PFSK-1 (cell line): ENCODE measurements around the gene DIP2C.

Experiments
- POLR2AphosphoS5 ChIP-seq: IDR thresholded peaks from 2 replicates; pipeline ENCODE4 v1.6.1; 2012; ENCODE audit warnings: low read depth, mild to moderate bottlenecking, control low read depth, low read length, moderate library complexity
- TF ChIP-seq, protein P1 (sequence below), 2 experiments: IDR thresholded peaks; 2 replicates each; pipeline versions ENCODE4 v1.6.1 to v1.8.0; 2011 to 2012; ENCODE audit warnings: low read depth in 2 of 2, low read length in 2 of 2, control low read depth in 1 of 2, inconsistent platforms in 1 of 2, mild to moderate bottlenecking in 1 of 2, moderate library complexity in 1 of 2; ENCODE audit not compliant: insufficient read depth in 1 of 2

DNA sequence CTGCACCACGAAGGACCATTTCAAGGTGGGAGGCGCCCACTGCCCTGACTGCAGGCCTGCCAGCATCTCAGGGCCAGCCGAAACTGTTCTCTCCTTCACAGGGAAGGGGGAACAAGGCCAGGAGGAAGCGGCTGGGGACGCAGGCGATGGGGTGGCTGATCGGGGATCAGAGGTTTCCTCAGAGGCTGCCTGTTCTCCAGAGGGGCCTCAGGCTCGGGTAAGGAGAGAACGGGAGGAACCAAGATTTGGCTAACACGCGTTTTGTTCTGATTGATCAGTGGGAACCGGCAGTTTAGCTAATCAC is 87.9 kb downstream of the DIP2C start:
- TF ChIP-seq POLR2AphosphoS5, result no peak
- TF ChIP-seq, protein P1, sequence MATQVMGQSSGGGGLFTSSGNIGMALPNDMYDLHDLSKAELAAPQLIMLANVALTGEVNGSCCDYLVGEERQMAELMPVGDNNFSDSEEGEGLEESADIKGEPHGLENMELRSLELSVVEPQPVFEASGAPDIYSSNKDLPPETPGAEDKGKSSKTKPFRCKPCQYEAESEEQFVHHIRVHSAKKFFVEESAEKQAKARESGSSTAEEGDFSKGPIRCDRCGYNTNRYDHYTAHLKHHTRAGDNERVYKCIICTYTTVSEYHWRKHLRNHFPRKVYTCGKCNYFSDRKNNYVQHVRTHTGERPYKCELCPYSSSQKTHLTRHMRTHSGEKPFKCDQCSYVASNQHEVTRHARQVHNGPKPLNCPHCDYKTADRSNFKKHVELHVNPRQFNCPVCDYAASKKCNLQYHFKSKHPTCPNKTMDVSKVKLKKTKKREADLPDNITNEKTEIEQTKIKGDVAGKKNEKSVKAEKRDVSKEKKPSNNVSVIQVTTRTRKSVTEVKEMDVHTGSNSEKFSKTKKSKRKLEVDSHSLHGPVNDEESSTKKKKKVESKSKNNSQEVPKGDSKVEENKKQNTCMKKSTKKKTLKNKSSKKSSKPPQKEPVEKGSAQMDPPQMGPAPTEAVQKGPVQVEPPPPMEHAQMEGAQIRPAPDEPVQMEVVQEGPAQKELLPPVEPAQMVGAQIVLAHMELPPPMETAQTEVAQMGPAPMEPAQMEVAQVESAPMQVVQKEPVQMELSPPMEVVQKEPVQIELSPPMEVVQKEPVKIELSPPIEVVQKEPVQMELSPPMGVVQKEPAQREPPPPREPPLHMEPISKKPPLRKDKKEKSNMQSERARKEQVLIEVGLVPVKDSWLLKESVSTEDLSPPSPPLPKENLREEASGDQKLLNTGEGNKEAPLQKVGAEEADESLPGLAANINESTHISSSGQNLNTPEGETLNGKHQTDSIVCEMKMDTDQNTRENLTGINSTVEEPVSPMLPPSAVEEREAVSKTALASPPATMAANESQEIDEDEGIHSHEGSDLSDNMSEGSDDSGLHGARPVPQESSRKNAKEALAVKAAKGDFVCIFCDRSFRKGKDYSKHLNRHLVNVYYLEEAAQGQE (IDR thresholded peaks at IDR 0.05; ENCODE audit: insufficient read depth in 1 of 2, low read depth in 2 of 2, low read length in 2 of 2), result no peak
